HCEC 1CT (cell line): ENCODE data around the gene VAV3.
"Not testable (repeated sequence)": the region's sequence is repeated elsewhere in the genome, so short reads cannot be mapped to it uniquely, and the experiment has no call there.

Source experiments
- DNase-seq: peaks from one replicate; pipeline ENCODE4 v3.0.0-alpha.2; 2017

VAV3 gene

GRCh38 chr1:107883562-107883961 is 81.4 kb downstream of the VAV3 start:
- DNase-seq, result no peak

DNA sequence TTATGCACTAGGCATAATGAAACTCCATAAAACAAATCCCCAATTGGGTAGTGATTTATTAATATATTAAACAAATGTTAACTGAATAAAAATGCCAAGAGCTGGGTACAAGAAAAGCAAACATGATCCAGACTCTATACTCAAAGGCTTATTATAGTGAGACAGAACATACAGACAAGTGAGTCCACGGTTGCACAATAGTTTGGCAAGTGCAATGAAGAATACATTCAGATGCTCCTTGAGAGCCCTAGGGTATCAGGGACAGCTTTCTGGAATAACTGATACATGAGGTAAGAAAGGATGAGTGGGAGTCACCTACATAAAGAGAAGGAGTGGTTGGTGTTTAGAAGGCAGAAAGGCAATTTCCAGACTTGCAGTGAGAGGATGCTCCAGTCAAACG is 85.1 kb downstream of the VAV3 start:
- DNase-seq, result no peak

- DNase-seq, result no peak
Observed at GRCh38 chr1:107879346-107879745, 85.6 kb downstream of the VAV3 start.

DNA sequence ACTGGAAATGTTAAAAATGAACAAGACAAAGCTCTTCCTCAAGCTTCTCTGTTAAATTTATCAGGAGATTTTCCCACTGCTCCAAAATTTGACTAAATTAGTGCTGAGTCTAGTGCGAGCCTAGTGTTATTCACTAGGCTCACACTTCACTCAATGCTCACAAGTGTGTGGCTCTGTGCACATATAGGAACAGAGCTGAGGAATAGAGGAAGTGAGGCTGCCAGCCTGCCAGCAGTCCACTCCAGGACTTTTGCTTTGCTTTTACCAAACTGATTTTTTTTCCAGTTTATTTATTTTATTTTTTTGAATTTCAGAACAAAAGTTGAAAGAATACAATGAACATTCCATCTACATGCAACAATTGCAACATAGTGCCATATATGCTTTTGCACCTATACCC is 87.2 kb downstream of the VAV3 start:
- DNase-seq, result no peak

DNA sequence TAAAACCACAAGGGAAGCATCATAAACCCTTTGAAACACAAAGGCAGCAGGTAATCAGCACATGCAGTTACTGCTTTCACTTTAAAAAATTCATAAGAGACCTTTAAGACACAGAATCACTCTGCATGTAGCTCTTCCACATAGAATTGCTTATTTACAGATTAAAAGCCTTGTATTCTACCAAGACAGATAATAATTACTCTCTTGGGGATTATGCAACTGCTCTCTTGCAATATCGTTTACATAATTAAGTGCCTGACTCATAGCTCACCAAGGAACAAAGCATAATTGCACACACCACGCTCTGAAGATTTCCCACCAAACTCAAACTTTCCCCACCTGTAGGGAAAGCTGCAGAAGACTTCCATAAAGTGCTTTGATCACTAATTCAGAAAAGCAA is 87.9 kb downstream of the VAV3 start:
- peak; percentile 1 for DNase-seq

- no peak for DNase-seq
Observed at GRCh38 chr1:107875689-107876088, 89.3 kb downstream of the VAV3 start.

DNA sequence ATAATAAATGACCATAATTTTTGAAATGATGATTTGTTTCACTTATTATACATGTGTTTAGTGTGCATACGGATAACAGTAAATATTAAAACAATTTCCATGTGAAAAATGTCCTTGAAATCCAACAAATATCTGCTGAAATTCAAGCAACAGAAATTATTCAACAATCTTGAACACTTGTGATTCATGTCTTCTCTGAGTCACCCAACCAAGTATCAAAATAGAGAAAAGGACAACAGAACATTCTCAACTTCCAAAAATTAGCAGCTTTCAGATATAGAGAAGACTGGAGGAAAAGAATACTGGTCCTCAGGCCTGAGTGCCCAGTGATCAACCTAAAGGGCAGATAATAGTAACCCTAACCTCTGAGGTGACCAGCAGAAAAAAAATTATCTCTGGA is 90.8 kb downstream of the VAV3 start:
- no peak for DNase-seq

DNA sequence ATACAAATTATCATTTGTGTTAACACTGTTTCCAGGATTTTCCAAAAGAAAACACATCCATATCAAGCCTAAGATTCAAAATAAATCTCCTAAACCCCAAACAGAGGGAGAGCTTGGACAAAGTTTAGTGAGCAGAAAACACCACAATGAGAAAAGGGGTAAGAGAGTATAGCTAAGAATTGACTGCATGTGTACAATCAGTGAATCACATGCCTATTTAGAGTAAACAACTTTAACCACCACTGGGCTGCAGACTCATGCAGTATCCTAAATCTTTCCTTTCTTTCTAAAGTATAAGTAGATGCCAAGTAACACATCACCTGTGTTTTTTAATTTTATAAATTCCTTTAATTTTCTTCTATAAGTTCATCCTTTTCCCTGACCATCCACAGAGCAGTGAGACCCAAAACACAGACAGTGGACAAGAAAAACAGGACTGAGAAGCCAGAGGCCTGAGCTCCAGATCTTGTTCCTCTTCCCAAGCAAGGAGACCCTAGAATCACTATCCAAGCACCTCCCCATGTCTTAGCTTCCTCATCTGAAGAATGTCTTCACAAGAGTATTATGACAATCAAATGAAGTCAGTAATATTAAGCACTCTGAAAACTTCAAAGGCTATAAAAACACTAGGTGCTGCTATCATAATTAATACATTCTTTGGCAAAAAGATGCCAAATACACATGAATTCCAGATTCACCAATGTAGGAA is 93.1 kb downstream of the VAV3 start:
- DNase-seq, result no peak

- DNase-seq, result no peak
Observed at GRCh38 chr1:107871259-107871658, 93.7 kb downstream of the VAV3 start.

GRCh38 chr1:107870696-107871095 is 94.3 kb downstream of the VAV3 start:
- DNase-seq, result no peak

DNA sequence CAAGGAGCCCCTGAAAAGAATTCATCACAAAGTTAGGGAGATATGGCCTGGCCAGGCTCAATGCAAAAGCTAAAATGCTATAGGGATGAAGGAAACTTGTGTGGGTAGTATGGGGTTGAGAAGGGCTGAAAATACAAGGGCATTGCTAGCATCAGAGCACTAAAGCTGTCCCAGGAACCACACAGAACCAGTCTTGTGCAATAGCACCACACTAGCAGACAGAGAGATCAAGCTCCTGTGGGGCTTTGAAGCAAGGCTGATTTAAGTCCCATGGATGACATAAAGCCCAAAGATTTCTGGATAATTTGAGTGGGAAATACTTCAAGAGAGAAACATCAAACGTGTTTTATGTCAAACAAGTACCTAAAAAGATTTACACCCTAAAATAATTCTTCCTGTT is 97.1 kb downstream of the VAV3 start:
- DNase-seq, result no peak

DNA sequence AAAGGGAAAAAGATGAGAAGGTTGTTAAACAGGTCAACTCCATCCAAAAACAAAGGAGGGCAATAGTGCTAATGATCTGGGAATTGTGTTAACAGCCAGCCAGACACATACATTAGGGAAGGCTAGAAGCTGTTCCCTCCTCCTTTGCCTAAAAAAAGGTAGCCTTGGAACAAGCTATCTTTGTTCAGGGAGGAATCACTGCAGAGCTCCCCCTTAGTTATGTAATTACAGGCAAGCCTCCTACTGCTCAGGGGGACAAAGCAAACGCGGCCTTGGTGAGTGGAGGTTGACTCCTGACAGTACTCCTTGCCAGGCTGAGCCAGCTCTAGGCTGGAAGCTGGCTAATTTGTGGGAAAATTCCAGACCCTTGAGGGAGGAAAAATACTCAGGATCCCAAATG is 97.6 kb downstream of the VAV3 start:
- DNase-seq, result no peak

DNA sequence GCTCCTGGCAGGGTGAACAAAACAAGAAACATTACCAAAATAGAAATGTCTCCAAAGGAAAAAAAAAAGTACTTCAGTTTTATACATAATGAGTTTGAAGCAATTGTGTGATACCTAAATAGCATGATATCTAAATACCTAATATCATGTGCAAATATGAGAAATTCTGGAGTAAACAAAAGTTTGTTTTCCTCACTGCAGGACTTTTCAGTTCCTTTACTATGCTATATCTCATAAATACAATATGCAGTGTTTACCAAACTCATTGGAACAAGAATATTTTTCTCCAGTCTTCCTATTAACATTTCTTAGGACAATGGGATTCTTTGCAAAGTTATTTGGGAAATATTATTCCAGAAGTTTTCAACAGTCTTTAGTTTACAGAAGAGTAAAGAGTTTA is 98.1 kb downstream of the VAV3 start:
- DNase-seq, result no peak

GRCh38 chr1:107865627-107866026 is 99.4 kb downstream of the VAV3 start:
- DNase-seq, result no peak

DNA sequence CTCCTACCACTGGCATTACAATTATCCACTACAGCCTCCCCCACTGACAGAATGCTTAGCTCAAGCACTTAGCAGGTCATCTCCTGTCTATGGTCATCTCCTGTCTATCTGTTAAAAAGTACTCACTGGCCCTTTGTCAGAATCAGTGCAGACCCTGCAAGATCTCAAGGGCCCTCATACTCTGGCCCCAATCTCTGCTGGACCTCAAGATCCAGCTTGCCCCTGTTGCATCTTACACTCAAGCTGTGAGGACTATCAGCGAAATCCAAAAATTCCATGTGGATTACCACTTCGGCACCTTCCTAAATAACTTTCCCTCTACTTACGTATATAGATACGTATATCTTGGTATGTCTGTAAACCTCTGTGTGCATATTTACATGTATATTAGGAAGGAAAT is 101.6 kb downstream of the VAV3 start:
- DNase-seq, result no peak

- DNase-seq, result no peak
Observed at GRCh38 chr1:107862064-107862463, 102.9 kb downstream of the VAV3 start.

DNA sequence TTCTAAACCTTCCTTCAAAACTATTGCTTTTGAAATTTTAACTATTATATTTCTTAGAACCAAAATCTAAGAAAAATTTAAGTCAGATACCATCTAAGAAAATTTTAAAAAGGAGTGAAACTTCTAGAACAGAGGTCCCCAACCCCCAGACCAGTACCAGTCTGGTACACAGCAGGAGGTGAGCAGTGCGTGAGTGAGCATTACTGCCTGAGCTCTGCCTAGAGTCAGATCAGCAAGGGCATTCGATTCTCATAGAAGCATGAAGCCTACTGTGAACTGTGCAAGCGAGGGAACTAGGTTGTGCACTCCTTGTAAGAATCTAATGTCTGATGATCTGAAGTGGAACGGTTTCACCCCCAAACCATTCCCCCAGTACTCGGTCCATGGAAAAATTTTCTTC is 106.7 kb downstream of the VAV3 start:
- DNase-seq, result no peak

GRCh38 chr1:107851418-107851817 is 113.6 kb downstream of the VAV3 start:
- no peak for DNase-seq

DNA sequence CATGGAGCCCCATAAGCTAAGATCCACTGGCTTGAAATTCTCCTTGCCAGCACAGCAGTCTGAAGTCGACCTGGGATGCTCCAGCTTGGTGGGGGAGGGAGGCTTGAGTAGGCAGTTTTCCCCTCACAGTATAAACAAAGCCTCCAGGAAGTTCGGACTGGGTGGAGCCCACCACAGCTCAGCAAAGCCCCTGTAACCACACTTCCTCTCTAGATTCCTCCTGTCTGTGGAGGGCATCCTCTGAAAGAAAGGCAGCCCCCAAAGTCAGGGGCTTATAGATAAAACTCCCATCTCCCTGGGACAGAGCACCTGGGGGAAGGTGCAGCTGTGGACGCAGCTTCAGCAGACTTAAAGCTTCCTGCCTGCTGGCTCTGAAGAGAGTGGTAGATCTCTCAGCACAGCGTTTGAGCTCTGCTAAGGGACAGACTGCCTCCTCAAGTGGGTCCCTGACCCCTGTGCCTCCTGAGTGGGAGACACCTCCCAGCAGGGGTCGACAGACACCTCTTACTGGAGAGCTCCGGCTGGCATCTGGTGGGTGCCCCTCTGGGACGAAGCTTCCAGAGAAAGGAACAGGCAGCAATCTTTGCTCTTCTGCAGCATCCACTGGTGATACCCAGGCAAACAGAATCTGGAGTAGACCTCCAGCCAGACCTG is 120.3 kb downstream of the VAV3 start:
- DNase-seq, result not testable (repeated sequence)

- no peak for DNase-seq
Observed at GRCh38 chr1:107843989-107844388, 121.0 kb downstream of the VAV3 start.

GRCh38 chr1:107842241-107842640 is 122.7 kb downstream of the VAV3 start:
- DNase-seq, result no peak

DNA sequence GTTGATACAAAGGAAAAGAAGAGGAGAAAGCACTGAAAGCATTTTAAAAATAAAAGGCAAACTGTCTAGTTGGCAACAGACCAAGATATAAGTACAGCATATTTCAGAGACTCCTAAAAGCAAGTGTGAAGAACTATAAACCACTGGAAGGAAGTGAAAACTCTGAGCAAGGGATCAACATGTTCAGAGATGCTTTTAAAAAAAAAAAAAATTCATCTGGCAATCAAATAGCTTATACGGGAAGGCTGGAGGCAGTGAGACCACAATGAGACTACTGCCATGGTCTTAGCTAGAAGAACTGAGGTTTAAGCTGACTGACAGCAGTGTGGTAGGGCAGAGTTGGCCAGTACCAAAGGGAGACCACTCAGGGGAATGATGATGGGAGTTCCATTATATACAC is 124.3 kb downstream of the VAV3 start:
- DNase-seq, result no peak

DNA sequence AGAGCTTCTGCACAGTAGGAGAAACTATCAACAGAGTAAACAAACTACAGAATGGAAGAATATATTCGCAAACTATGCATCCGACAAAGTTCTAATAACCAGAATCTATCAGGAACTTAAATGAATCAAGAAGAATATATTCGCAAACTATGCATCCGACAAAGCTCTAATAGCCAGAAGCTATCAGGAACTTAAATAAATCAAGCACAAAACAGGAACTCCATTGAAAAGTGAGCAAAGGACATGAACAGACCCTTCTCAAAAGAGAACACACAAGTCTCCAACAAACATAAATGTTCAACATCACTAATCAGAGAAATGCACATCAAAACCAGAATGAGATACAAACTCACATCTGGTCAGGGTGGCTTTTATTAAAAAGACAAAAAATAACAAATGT is 126.9 kb downstream of the VAV3 start:
- DNase-seq, result no peak

GRCh38 chr1:107835151-107835670 is 129.8 kb downstream of the VAV3 start:
- DNase-seq, result no peak

GRCh38 chr1:107833061-107833460 is 131.9 kb downstream of the VAV3 start:
- no peak for DNase-seq
